ENCODE data around the gene ADH4.

GRCh38 chr4:99180382-99181070, 36.4 kb upstream of the ADH4 start:
- TF ChIP-seq, protein P1, sequence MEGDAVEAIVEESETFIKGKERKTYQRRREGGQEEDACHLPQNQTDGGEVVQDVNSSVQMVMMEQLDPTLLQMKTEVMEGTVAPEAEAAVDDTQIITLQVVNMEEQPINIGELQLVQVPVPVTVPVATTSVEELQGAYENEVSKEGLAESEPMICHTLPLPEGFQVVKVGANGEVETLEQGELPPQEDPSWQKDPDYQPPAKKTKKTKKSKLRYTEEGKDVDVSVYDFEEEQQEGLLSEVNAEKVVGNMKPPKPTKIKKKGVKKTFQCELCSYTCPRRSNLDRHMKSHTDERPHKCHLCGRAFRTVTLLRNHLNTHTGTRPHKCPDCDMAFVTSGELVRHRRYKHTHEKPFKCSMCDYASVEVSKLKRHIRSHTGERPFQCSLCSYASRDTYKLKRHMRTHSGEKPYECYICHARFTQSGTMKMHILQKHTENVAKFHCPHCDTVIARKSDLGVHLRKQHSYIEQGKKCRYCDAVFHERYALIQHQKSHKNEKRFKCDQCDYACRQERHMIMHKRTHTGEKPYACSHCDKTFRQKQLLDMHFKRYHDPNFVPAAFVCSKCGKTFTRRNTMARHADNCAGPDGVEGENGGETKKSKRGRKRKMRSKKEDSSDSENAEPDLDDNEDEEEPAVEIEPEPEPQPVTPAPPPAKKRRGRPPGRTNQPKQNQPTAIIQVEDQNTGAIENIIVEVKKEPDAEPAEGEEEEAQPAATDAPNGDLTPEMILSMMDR (IDR thresholded peaks at IDR 0.05), result no peak
- TF ChIP-seq POLR2A (IDR thresholded peaks at IDR 0.05), result no peak

Data from esophagus squamous epithelium (tissue), 4 donors.